ENCODE results near the gene ATOH1.

The ATOH1 gene

GRCh38 chr4:93813092-93813491 lies 15.5 kb upstream of the ATOH1 start:
- no peaks in the 10 kb centered on the region for H3K36me3 ChIP-seq (ENCODE audit: control insufficient read depth in 1 of 2, insufficient read depth in 2 of 2, low read length in 2 of 2)

DNA sequence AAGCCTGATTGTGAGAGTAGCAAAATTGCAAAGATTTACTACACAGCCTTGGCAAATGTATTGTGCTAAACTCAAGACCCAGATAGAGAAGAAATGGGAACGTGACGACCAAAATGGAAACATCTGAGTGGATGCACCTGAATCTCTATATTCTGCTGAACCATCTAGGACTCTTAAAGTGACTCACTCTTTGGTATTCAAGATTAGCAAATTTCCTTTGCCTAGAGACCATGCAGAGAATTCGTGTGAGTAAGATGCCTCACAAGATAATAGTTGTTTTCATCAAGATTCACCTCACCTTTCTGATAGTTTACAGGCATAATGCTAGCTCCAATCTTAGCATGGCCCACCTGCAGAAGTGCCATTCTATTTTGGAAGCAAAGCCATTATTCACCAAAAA lies 14.4 kb upstream of the ATOH1 start:
- Histone ChIP-seq H3K27me3 (ENCODE audit: control insufficient read depth in 1 of 2, insufficient read depth in 2 of 2, low read length in 2 of 2) (no peaks in the 10 kb centered on the region), H3K9ac (ENCODE audit: low read depth in 1 of 2, low read length in 2 of 2) (no peak overlapping the region), H3K9me3 (ENCODE audit: control insufficient read depth in 1 of 2, low read length in 2 of 2) (no peaks in the 10 kb centered on the region), H3K27ac (ENCODE audit: low read depth, low read length) (no peak overlapping the region), H3K4me1 (ENCODE audit: control insufficient read depth in 1 of 2, insufficient read depth in 2 of 2, low read length in 2 of 2) (peaks cover 7 to 8% of the 10 kb centered on the region in 2 donors), H3K4me3 (ENCODE audit: low read depth in 1 of 2, low read length in 2 of 2) (no peak overlapping the region), H3K36me3 (ENCODE audit: control insufficient read depth in 1 of 2, insufficient read depth in 2 of 2, low read length in 2 of 2) (no peaks in the 10 kb centered on the region)

More at GRCh38 chr4:93813092-93813491, 15.5 kb upstream of the ATOH1 start:
- Histone ChIP-seq H3K4me1 (ENCODE audit: control insufficient read depth in 1 of 2, insufficient read depth in 2 of 2, low read length in 2 of 2) (peaks cover 7 to 8% of the 10 kb centered on the region in 2 donors), H3K4me3 (ENCODE audit: low read depth in 1 of 2, low read length in 2 of 2) (no peak overlapping the region), H3K9ac (ENCODE audit: low read depth in 1 of 2, low read length in 2 of 2) (no peak overlapping the region), H3K27me3 (ENCODE audit: control insufficient read depth in 1 of 2, insufficient read depth in 2 of 2, low read length in 2 of 2) (no peaks in the 10 kb centered on the region), H3K9me3 (ENCODE audit: control insufficient read depth in 1 of 2, low read length in 2 of 2) (no peaks in the 10 kb centered on the region), H3K27ac (ENCODE audit: low read depth, low read length) (no peak overlapping the region)

DNA sequence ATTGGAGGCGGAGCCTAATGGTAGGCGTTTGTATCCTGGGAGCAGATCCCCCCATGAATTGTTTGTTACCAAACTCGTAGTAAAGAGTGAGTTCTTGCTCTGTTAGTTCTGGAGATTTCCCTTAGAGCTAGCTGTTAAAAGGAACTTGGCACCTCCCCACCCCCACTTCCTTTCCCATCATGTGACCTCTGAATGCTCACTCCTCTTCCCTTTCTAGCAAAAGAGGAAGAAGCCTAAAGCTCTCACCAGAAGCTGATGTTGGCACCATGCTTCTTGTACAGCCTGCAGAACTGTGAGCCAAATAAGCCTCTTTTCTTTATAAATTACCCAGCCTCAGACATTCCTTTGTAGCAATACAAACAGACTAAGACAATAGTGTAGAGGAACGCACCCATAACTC lies 13.8 kb upstream of the ATOH1 start:
- H3K9me3 ChIP-seq (ENCODE audit: control insufficient read depth in 1 of 2, low read length in 2 of 2): no peaks in the 10 kb centered on the region
- no peaks in the 10 kb centered on the region for H3K36me3 ChIP-seq (ENCODE audit: control insufficient read depth in 1 of 2, insufficient read depth in 2 of 2, low read length in 2 of 2)
- H3K27me3 ChIP-seq (ENCODE audit: control insufficient read depth in 1 of 2, insufficient read depth in 2 of 2, low read length in 2 of 2): no peaks in the 10 kb centered on the region
- H3K4me3 ChIP-seq (ENCODE audit: low read depth in 1 of 2, low read length in 2 of 2): no peak overlapping the region
- no peak overlapping the region for H3K9ac ChIP-seq (ENCODE audit: low read depth in 1 of 2, low read length in 2 of 2)
- H3K27ac ChIP-seq (ENCODE audit: low read depth, low read length): no peak overlapping the region
- peaks cover 7 to 8% of the 10 kb centered on the region in 2 donors for H3K4me1 ChIP-seq (ENCODE audit: control insufficient read depth in 1 of 2, insufficient read depth in 2 of 2, low read length in 2 of 2)

GRCh38 chr4:93825551-93826216 lies 2.9 kb upstream of the ATOH1 start:
- peaks cover 38 to 42% of the 10 kb centered on the region in 2 donors for H3K27me3 ChIP-seq (ENCODE audit: control insufficient read depth in 1 of 2, insufficient read depth in 2 of 2, low read length in 2 of 2)
- H3K27ac ChIP-seq (ENCODE audit: low read depth, low read length): no peak overlapping the region
- no peaks in the 10 kb centered on the region for H3K36me3 ChIP-seq (ENCODE audit: control insufficient read depth in 1 of 2, insufficient read depth in 2 of 2, low read length in 2 of 2)
- no peaks in the 10 kb centered on the region for H3K9me3 ChIP-seq (ENCODE audit: control insufficient read depth in 1 of 2, low read length in 2 of 2)
- H3K9ac ChIP-seq (ENCODE audit: low read depth in 1 of 2, low read length in 2 of 2): no peak overlapping the region
- H3K4me1 ChIP-seq (ENCODE audit: control insufficient read depth in 1 of 2, insufficient read depth in 2 of 2, low read length in 2 of 2): peaks cover 14 to 20% of the 10 kb centered on the region in 2 donors
- H3K4me3 ChIP-seq (ENCODE audit: low read depth in 1 of 2, low read length in 2 of 2): no peak overlapping the region

- Histone ChIP-seq H3K27ac (ENCODE audit: low read depth, low read length) (no peak overlapping the region), H3K4me1 (ENCODE audit: control insufficient read depth in 1 of 2, insufficient read depth in 2 of 2, low read length in 2 of 2) (peaks cover 20 to 22% of the 10 kb centered on the region in 2 donors), H3K36me3 (ENCODE audit: control insufficient read depth in 1 of 2, insufficient read depth in 2 of 2, low read length in 2 of 2) (no peaks in the 10 kb centered on the region), H3K4me3 (ENCODE audit: low read depth in 1 of 2, low read length in 2 of 2) (peak overlapping the region; percentile 62 to 67), H3K9ac (ENCODE audit: low read depth in 1 of 2, low read length in 2 of 2) (no peak overlapping the region), H3K27me3 (ENCODE audit: control insufficient read depth in 1 of 2, insufficient read depth in 2 of 2, low read length in 2 of 2) (peaks cover 52 to 59% of the 10 kb centered on the region in 2 donors), H3K9me3 (ENCODE audit: control insufficient read depth in 1 of 2, low read length in 2 of 2) (no peaks in the 10 kb centered on the region)
These were observed 1.1 kb upstream of the ATOH1 start for GRCh38 chr4:93827272-93827947.

DNA sequence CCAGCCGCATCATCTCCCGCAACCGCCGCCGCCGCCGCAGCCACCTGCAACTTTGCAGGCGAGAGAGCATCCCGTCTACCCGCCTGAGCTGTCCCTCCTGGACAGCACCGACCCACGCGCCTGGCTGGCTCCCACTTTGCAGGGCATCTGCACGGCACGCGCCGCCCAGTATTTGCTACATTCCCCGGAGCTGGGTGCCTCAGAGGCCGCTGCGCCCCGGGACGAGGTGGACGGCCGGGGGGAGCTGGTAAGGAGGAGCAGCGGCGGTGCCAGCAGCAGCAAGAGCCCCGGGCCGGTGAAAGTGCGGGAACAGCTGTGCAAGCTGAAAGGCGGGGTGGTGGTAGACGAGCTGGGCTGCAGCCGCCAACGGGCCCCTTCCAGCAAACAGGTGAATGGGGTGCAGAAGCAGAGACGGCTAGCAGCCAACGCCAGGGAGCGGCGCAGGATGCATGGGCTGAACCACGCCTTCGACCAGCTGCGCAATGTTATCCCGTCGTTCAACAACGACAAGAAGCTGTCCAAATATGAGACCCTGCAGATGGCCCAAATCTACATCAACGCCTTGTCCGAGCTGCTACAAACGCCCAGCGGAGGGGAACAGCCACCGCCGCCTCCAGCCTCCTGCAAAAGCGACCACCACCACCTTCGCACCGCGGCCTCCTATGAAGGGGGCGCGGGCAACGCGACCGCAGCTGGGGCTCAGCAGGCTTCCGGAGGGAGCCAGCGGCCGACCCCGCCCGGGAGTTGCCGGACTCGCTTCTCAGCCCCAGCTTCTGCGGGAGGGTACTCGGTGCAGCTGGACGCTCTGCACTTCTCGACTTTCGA lies 654 bp downstream of the ATOH1 start:
- Histone ChIP-seq H3K9ac (ENCODE audit: low read depth in 1 of 2, low read length in 2 of 2) (peak overlapping the region; percentile 18 to 31), H3K4me3 (ENCODE audit: low read depth in 1 of 2, low read length in 2 of 2) (peak overlapping the region; percentile 62 to 67), H3K27me3 (ENCODE audit: control insufficient read depth in 1 of 2, insufficient read depth in 2 of 2, low read length in 2 of 2) (peaks cover 59 to 76% of the 10 kb centered on the region in 2 donors), H3K27ac (ENCODE audit: low read depth, low read length) (no peak overlapping the region), H3K36me3 (ENCODE audit: control insufficient read depth in 1 of 2, insufficient read depth in 2 of 2, low read length in 2 of 2) (no peaks in the 10 kb centered on the region), H3K4me1 (ENCODE audit: control insufficient read depth in 1 of 2, insufficient read depth in 2 of 2, low read length in 2 of 2) (peaks cover 20 to 25% of the 10 kb centered on the region in 2 donors), H3K9me3 (ENCODE audit: control insufficient read depth in 1 of 2, low read length in 2 of 2) (no peaks in the 10 kb centered on the region)

GRCh38 chr4:93829820-93830687 lies 1.5 kb downstream of the ATOH1 start:
- Histone ChIP-seq H3K9ac (ENCODE audit: low read depth in 1 of 2, low read length in 2 of 2) (peak overlapping the region; percentile 18 to 31), H3K27ac (ENCODE audit: low read depth, low read length) (no peak overlapping the region), H3K36me3 (ENCODE audit: control insufficient read depth in 1 of 2, insufficient read depth in 2 of 2, low read length in 2 of 2) (no peaks in the 10 kb centered on the region), H3K4me1 (ENCODE audit: control insufficient read depth in 1 of 2, insufficient read depth in 2 of 2, low read length in 2 of 2) (peaks cover 20 to 25% of the 10 kb centered on the region in 2 donors), H3K4me3 (ENCODE audit: low read depth in 1 of 2, low read length in 2 of 2) (peak overlapping the region; percentile 62 to 67), H3K27me3 (ENCODE audit: control insufficient read depth in 1 of 2, insufficient read depth in 2 of 2, low read length in 2 of 2) (peaks cover 60 to 80% of the 10 kb centered on the region in 2 donors), H3K9me3 (ENCODE audit: control insufficient read depth in 1 of 2, low read length in 2 of 2) (no peaks in the 10 kb centered on the region)

DNA sequence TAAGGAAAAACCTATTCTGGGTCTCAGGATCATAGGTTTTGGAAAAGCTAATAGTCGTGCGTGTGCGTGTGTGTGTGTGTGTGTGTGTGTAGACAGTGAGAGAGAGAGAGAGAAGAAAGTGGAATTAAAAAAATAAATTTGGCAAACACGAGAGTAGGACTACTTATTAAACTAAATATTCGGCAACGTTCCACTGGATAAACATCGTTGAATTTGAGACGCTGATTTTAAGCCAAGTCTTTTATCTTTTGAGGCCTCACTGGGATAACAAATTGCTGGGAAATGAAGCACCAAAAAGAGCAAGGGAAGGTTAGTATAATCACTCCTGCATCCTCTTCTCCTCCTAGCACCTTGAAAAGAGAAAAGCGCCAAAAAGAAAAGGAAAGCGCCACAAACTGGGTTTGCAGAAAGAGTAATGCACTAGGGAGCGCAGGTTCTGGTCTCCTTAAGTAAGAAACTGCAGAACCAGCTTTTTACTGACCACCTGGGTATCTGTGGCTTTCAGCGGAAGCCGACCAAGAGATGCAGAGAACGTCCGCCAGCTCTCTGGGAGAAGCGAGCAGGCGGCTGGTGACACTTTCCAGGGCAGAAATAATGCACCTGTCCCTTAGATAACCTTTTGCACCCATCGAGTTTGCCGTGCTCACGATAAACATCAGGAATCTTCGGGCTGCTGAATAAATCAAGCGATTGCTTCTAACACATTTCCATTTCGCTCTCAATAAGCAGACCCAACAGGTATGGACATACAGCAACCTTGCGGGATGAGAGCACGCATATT lies 3.4 kb downstream of the ATOH1 start:
- no peaks in the 10 kb centered on the region for H3K36me3 ChIP-seq (ENCODE audit: control insufficient read depth in 1 of 2, insufficient read depth in 2 of 2, low read length in 2 of 2)
- no peak overlapping the region for H3K9ac ChIP-seq (ENCODE audit: low read depth in 1 of 2, low read length in 2 of 2)
- H3K4me3 ChIP-seq (ENCODE audit: low read depth in 1 of 2, low read length in 2 of 2): peak overlapping the region; percentile 6
- no peaks in the 10 kb centered on the region for H3K9me3 ChIP-seq (ENCODE audit: control insufficient read depth in 1 of 2, low read length in 2 of 2)
- no peak overlapping the region for H3K27ac ChIP-seq (ENCODE audit: low read depth, low read length)
- H3K27me3 ChIP-seq (ENCODE audit: control insufficient read depth in 1 of 2, insufficient read depth in 2 of 2, low read length in 2 of 2): peaks cover 53 to 70% of the 10 kb centered on the region in 2 donors
- H3K4me1 ChIP-seq (ENCODE audit: control insufficient read depth in 1 of 2, insufficient read depth in 2 of 2, low read length in 2 of 2): peaks cover 20 to 25% of the 10 kb centered on the region in 2 donors

Data from duodenal mucosa (tissue), 2 donors.